K562 (cell line): ENCODE results near the gene XPC. TPM values are rescaled to one million over a fixed set of nuclear protein-coding genes. Genes with fewer than 3 reads are reported as not detected.

ENCODE experiments used
- ATAC-seq: fragments of 200-7000 bp; cut with Tn5 transposase; 3 replicates; pipeline ENCODE4 v1.9.1; 2020; ENCODE audit warnings: moderate library complexity
- BruUV-seq: library from RNA; stranded (reverse); fragments of 400-500 nt; replicated peaks from 2 replicates; lab custom pipeline; 2021; lab: Mats Ljungman, UMichigan
- CTCF ChIA-PET: fragments of 300-600 bp; formaldehyde crosslinking; extraction: SDS; loops from one replicate; lab custom pipeline; 2021; ENCODE audit warnings: low intra/inter-chr PET ratio; lab: Yijun Ruan, JAX
- POLR2A ChIA-PET: fragments of 300-600, 350-650 bp; sonication (Branson Sonifier 250); formaldehyde crosslinking; extraction: SDS; loops from one replicate; lab custom pipeline; 2021; ENCODE audit warnings: antibody characterized with exemption, inconsistent platforms; lab: Yijun Ruan, JAX
- DNase-seq, 4 experiments: peaks; one replicate each; pipeline versions ENCODE4 v3.0.0 to v3.0.0-alpha.2; 2011 to 2018; ENCODE audit warnings: low spot score in 3 of 4, mixed read lengths in 3 of 4; ENCODE audit errors: extremely low read depth in 1 of 4
- FAIRE-seq: peaks from 2 replicates; lab custom pipeline; 2011; peaks lifted over from hg19 to GRCh38; lab: Jason Lieb, UNC
- H2AFZ ChIP-seq: 2 replicates; pipeline ENCODE4 v1.6.0; 2011; ENCODE audit warnings: low read depth, low read length, control low read depth, inconsistent platforms
- H3K27ac ChIP-seq: fragments of 200-600 bp; 3 replicates; pipeline ENCODE4 v1.8.0; 2011; ENCODE audit warnings: low read depth, mild to moderate bottlenecking, control low read depth, inconsistent platforms, low read length, moderate library complexity, mixed read lengths; ENCODE audit errors: extremely low read depth
- H3K27me3 ChIP-seq, 2 experiments: fragments of 300-600 bp in 1 of 2; 2 replicates in 1 of 2; 3 replicates in 1 of 2; pipeline versions ENCODE4 v1.6.0 to v1.8.0; 2011; ENCODE audit warnings: inconsistent platforms in 2 of 2, low read length in 2 of 2, mild to moderate bottlenecking in 1 of 2, mixed read lengths in 1 of 2, moderate library complexity in 1 of 2; ENCODE audit not compliant: control insufficient read depth in 2 of 2, insufficient read depth in 2 of 2
- H3K36me3 ChIP-seq: fragments of 300-600 bp; 3 replicates; pipeline ENCODE4 v1.8.0; 2011; ENCODE audit warnings: mild to moderate bottlenecking, low read length, inconsistent platforms; ENCODE audit not compliant: control insufficient read depth, insufficient read depth
- H3K4me1 ChIP-seq, 2 experiments: fragments of 200-600 bp in 1 of 2; replicated peaks in 1 of 2; 2 replicates in 1 of 2; 3 replicates in 1 of 2; pipeline versions ENCODE4 v1.5.1 to v1.8.0; 2011; ENCODE audit warnings: inconsistent platforms in 2 of 2, low read length in 2 of 2, mild to moderate bottlenecking in 1 of 2, mixed read lengths in 1 of 2, moderate library complexity in 1 of 2; ENCODE audit not compliant: control insufficient read depth in 2 of 2, insufficient read depth in 2 of 2
- H3K4me2 ChIP-seq: 2 replicates; pipeline ENCODE4 v1.6.1; 2011; ENCODE audit warnings: low read length, control low read depth, inconsistent platforms, mixed read lengths; ENCODE audit not compliant: insufficient read depth
- H3K4me3 ChIP-seq: fragments of 200-600 bp; sonication (generic), shearing (Covaris generic); 2 replicates; pipeline ENCODE4 v1.5.1; 2016; ENCODE audit warnings: control low read depth, inconsistent platforms
- H3K79me2 ChIP-seq: fragments of 200-600 bp; 3 replicates; pipeline ENCODE4 v1.8.0; 2011; ENCODE audit warnings: low read length, inconsistent platforms; ENCODE audit not compliant: control insufficient read depth, insufficient read depth
- H3K9ac ChIP-seq, 2 experiments: 2 replicates each; pipeline versions ENCODE4 v1.6.0 to v1.6.1; 2011; ENCODE audit warnings: low read depth in 2 of 2, low read length in 2 of 2, control low read depth in 1 of 2, inconsistent platforms in 1 of 2, mild to moderate bottlenecking in 1 of 2, mixed read lengths in 1 of 2; ENCODE audit not compliant: insufficient read depth in 1 of 2
- H3K9me1 ChIP-seq: one replicate; pipeline ENCODE4 v1.6.0; 2011; ENCODE audit warnings: inconsistent platforms, mild to moderate bottlenecking, low read length, moderate library complexity; ENCODE audit not compliant: control insufficient read depth, insufficient read depth
- H3K9me3 ChIP-seq: replicated peaks from 2 replicates; pipeline ENCODE4 v1.5.1; 2011; ENCODE audit warnings: low read depth, low read length, inconsistent platforms; ENCODE audit not compliant: control insufficient read depth, insufficient read depth
- H4K20me1 ChIP-seq: replicated peaks from 2 replicates; pipeline ENCODE4 v1.6.1; 2011; ENCODE audit warnings: low read length, inconsistent platforms, mixed read lengths; ENCODE audit not compliant: control insufficient read depth, insufficient read depth
- GTF2E2 ChIP-seq: fragments of 200-800 bp; sonication (Bioruptor generic); IDR thresholded peaks from 2 replicates; pipeline ENCODE4 v1.6.1; 2016; ENCODE audit warnings: missing genetic modification characterization, missing compliant biosample characterization
- LARP7 ChIP-seq: fragments of 450-650 bp; IDR thresholded peaks from 2 replicates; pipeline ENCODE4 v1.6.1; 2016
- MYBL2 ChIP-seq, 2 experiments: fragments of 450-650 bp in 1 of 2; sonication (generic) in 1 of 2; formaldehyde crosslinking in 1 of 2; IDR thresholded peaks; 2 replicates each; pipeline versions ENCODE4 v1.6.1 to v1.8.1; 2017 to 2022; ENCODE audit warnings: borderline replicate concordance in 1 of 2, inconsistent platforms in 1 of 2, low read depth in 1 of 2, mild to moderate bottlenecking in 1 of 2, missing genetic modification reagents in 1 of 2, moderate library complexity in 1 of 2
- NFIC ChIP-seq: fragments of 450-650 bp; IDR thresholded peaks from 2 replicates; pipeline ENCODE4 v1.6.1; 2017; ENCODE audit warnings: mild to moderate bottlenecking, inconsistent platforms
- RBFOX2 ChIP-seq: fragments of 200-400 bp; formaldehyde crosslinking; IDR thresholded peaks from 2 replicates; pipeline ENCODE4 v1.6.1; 2017; ENCODE audit warnings: low read depth, mild to moderate bottlenecking, low read length, moderate library complexity
- SAFB ChIP-seq: fragments of 200-400 bp; formaldehyde crosslinking; IDR thresholded peaks from 2 replicates; pipeline ENCODE4 v1.6.1; 2017; ENCODE audit warnings: low read depth, low read length, borderline replicate concordance
- TEAD2 ChIP-seq: fragments of 450-650 bp; IDR thresholded peaks from 2 replicates; pipeline ENCODE4 v1.6.1; 2016; ENCODE audit warnings: missing genetic modification characterization, control low read depth, missing compliant biosample characterization
- ZNF584 ChIP-seq: fragments of 200-800 bp; sonication (Bioruptor generic); IDR thresholded peaks from 2 replicates; pipeline ENCODE4 v1.6.1; 2016; ENCODE audit warnings: low read depth, mild to moderate bottlenecking, missing genetic modification characterization, missing compliant biosample characterization
- ZNF77 ChIP-seq: fragments of 250-450 bp; sonication (Bioruptor Pico); IDR thresholded peaks from 2 replicates; pipeline ENCODE4 v1.5.0; 2020
- WGBS: fragments of 100-300 bp; shearing (Covaris generic); methylation state at CpG from one replicate; pipeline ENCODE4 v1.1.6; 2016; ENCODE audit warnings: low coverage, mixed read lengths; ENCODE audit not compliant: insufficient coverage; ENCODE audit errors: missing lambda C conversion rate; 5-methylcytosine and 5-hydroxymethylcytosine counted together
- in situ Hi-C: fragments of 300-500 bp; cut with MboI; formaldehyde crosslinking; loops from 4 replicates; pipeline ENCODE4 v1.15.0; 2018; ENCODE audit warnings: inconsistent platforms, mixed read lengths
- intact Hi-C: fragments of 100-400 bp; cut with micrococcal nuclease; formaldehyde crosslinking; loops from 2 replicates; pipeline ENCODE4 v1.14.2; 2022
- polyA plus RNA-seq, 8 experiments: library from polyadenylated mRNA; depleted of rRNA in 4 of 8; stranded (reverse) in 5 of 8; unstranded in 3 of 8; fragments of >200 nt; fragmentation: Nextera tagmentation in 2 of 8; fragmentation: Illumina TruSeq in 1 of 8; extraction: Ambion mirVana in 2 of 8; extraction: Trizol in 1 of 8; gene quantifications; 2 replicates each; pipeline versions ENCODE4 v1.2.1 to v1.2.3, GENCODE V29; 2011 to 2014; ENCODE audit warnings: inconsistent platforms in 1 of 8, missing spikeins in 1 of 8
- total RNA-seq, 7 experiments: library from RNA; depleted of rRNA in 6 of 7; stranded (reverse); fragments of >200 nt in 6 of 7; fragmentation: Illumina TruSeq in 2 of 7; extraction: Trizol in 2 of 7; gene quantifications; 2 replicates each; pipeline versions ENCODE4 v1.2.1 to v1.2.3, GENCODE V29; 2011 to 2021; ENCODE audit warnings: low replicate concordance in 1 of 7

Gene XPC
- total and polyA plus RNA-seq, 9 of the 15 experiments (the other 6 are each of a cell fraction or from before 2014, with no cell fraction given): 3.8 to 54.7 (median 41.3) TPM

GRCh38 chr3:14131134-14131533 is 47.3 kb downstream of the XPC start:
- Histone ChIP-seq H3K4me2 (no peak overlapping the region), H4K20me1 (peaks cover 7% of the 10 kb centered on the region), H3K4me1 (peaks cover 9 to 14% of the 10 kb centered on the region in 2 experiments), H2AFZ (no peak overlapping the region), H3K9me1 (peaks cover 4% of the 10 kb centered on the region), H3K4me3 (no peak overlapping the region), H3K27me3 (no peaks in the 10 kb centered on the region), H3K36me3 (peaks cover 95% of the 10 kb centered on the region), H3K27ac (no peak overlapping the region), H3K9me3 (no peaks in the 10 kb centered on the region), H3K9ac (no peak overlapping the region), H3K79me2 (peaks cover 29% of the 10 kb centered on the region)
- no TSS peak for BruUV-seq
- WGBS: 68% methylated on average over 5 of the region's 5 CpGs
- ChIA-PET POLR2A (interaction anchor here (0.7 to 2.1 kb wide), 3 partner anchors 9 to 166 kb away, joined by 3 to 6 read pairs (median 3); no protein-coding TSS in a partner anchor), CTCF (no interaction called here)
- no peak for ATAC-seq
- no peak for DNase-seq
- no peak for FAIRE-seq
- intact Hi-C loops (no loop called here), in situ Hi-C loops (no loop called here)
- peak; percentile 79 for TF ChIP-seq NFIC
- TF ChIP-seq ZNF77: no peak
- TF ChIP-seq SAFB: no peak
- no peak for TF ChIP-seq TEAD2
- TF ChIP-seq LARP7: no peak

- Histone ChIP-seq H3K4me3 (no peak overlapping the region), H3K79me2 (peaks cover 33% of the 10 kb centered on the region), H3K27ac (no peak overlapping the region), H3K36me3 (peaks cover 91% of the 10 kb centered on the region), H3K27me3 (no peaks in the 10 kb centered on the region), H3K9me3 (no peaks in the 10 kb centered on the region), H3K4me1 (peaks cover 10 to 17% of the 10 kb centered on the region in 2 experiments), H3K9me1 (peaks cover 5% of the 10 kb centered on the region), H3K9ac (no peak overlapping the region), H2AFZ (no peak overlapping the region), H3K4me2 (no peak overlapping the region), H4K20me1 (peaks cover 10% of the 10 kb centered on the region)
- in situ Hi-C loops: no loop called here
- TF ChIP-seq ZNF584 (no peak), MYBL2 (IDR thresholded peaks at IDR 0.05; ENCODE audit: low read depth) (no peak), MYBL2 (CRISPR knock-in tag; IDR thresholded peaks at IDR 0.05; ENCODE audit: borderline replicate concordance) (peak; percentile 41; the same call in 1 of the 2 replicates), GTF2E2 (tag) (no peak), RBFOX2 (0 out of 2 replicates have a peak, but pooled peaks have one; percentile 14)
- no peak for ATAC-seq
- no peak for DNase-seq
- no TSS peak for BruUV-seq
- intact Hi-C loops: no loop called here
- no peak for FAIRE-seq
- ChIA-PET CTCF (no interaction called here), POLR2A (interaction anchor here (0.7 to 2.1 kb wide), 3 partner anchors 10 to 166 kb away, joined by 3 to 6 read pairs (median 3); no protein-coding TSS in a partner anchor)
- 92% methylated on average over 12 of the region's 12 CpGs for whole genome bisulfite sequencing
Measured at GRCh38 chr3:14130707-14131106, 47.7 kb downstream of the XPC start.
